Right atrium auricular region (tissue), 2 donors: ENCODE results near the gene SLC7A10. TPM values are rescaled to one million over a fixed set of nuclear protein-coding genes. Genes with fewer than 3 reads are reported as not detected.

ENCODE experiments used
- DNase-seq: peaks from one replicate; pipeline ENCODE4 v3.0.0-alpha.2; 2019; ENCODE audit warnings: low spot score
- H3K27ac ChIP-seq, 2 donors: fragments of 200-600 bp; sonication (generic); 1 replicate in 1 of 2; 2 replicates in 1 of 2; pipeline ENCODE4 v1.5.1; 2016 to 2019
- H3K27me3 ChIP-seq, 2 donors: fragments of 200-600 bp; sonication (generic); one replicate each; pipeline versions ENCODE4 v1.5.1 to v1.6.0; 2017 to 2019
- H3K36me3 ChIP-seq: fragments of 200-600 bp; sonication (generic); one replicate; pipeline ENCODE4 v1.5.1; 2016
- H3K4me1 ChIP-seq, 2 donors: fragments of 200-600 bp; sonication (generic); one replicate each; pipeline versions ENCODE4 v1.5.1 to v1.6.0; 2017 to 2019
- H3K4me3 ChIP-seq, 2 donors: fragments of 200-600 bp; sonication (generic); 1 replicate in 1 of 2; 2 replicates in 1 of 2; pipeline ENCODE4 v1.5.1; 2017 to 2019; ENCODE audit warnings: mild to moderate bottlenecking in 1 of 2, moderate library complexity in 1 of 2
- H3K9me3 ChIP-seq, 2 donors: fragments of 200-600 bp; sonication (generic); one replicate each; pipeline ENCODE4 v1.5.1; 2019
- CTCF ChIP-seq, 2 donors: fragments of 200-600 bp; sonication (generic); IDR thresholded peaks; one replicate each; pipeline ENCODE4 v1.5.1; 2019; ENCODE audit warnings: antibody characterized with exemption in 2 of 2
- total RNA-seq, 2 donors: library from RNA; depleted of rRNA; stranded (reverse); fragments of >200 nt; gene quantifications; one replicate each; pipeline ENCODE4 v1.1.0, GENCODE V29; 2016

Gene SLC7A10
- total RNA-seq, 2 donors from 2014 or later, result 0.79 TPM; not detected in 1

- no peak for TF ChIP-seq CTCF (IDR thresholded peaks at IDR 0.05)
- H3K36me3 ChIP-seq, result no peaks in the 10 kb centered on the region
- no peak overlapping the region for H3K4me3 ChIP-seq
- H3K4me1 ChIP-seq, result no peaks in the 10 kb centered on the region
- H3K27me3 ChIP-seq, result no peaks in the 10 kb centered on the region
- DNase-seq, result no peak
- no peak overlapping the region for H3K27ac ChIP-seq
- H3K9me3 ChIP-seq, result no peaks in the 10 kb centered on the region
These were observed 62.2 kb downstream of the SLC7A10 start for GRCh38 chr19:33163481-33163880.

GRCh38 chr19:33161201-33161600 lies 64.4 kb downstream of the SLC7A10 start:
- DNase-seq, result no peak
- H3K9me3 ChIP-seq, result no peaks in the 10 kb centered on the region
- TF ChIP-seq CTCF (IDR thresholded peaks at IDR 0.05), result no peak

DNA sequence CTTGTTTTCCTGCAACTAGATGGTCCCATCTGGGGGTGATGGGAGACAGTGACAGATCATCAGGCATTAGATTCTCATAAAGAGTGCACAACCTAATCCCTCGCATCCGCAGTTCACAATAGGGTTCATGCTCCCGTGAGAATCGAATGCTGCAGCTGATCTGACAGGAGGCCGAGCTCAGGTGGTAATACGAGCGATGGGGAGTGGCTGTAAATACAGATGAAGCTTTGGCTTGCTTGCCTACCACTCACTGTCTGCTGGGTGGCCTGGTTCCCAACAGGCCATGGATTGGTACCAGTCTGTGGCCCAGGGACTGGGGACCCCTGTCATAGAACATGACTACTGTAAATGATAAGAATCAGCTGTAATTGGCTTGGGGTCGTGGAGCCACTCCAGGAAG lies 65.8 kb downstream of the SLC7A10 start:
- H3K4me1 ChIP-seq, result no peaks in the 10 kb centered on the region
- no peaks in the 10 kb centered on the region for H3K9me3 ChIP-seq
- DNase-seq, result no peak
- H3K27ac ChIP-seq, result no peak overlapping the region
- H3K27me3 ChIP-seq, result no peaks in the 10 kb centered on the region
- H3K36me3 ChIP-seq, result no peaks in the 10 kb centered on the region
- no peak overlapping the region for H3K4me3 ChIP-seq
- no peak for TF ChIP-seq CTCF (IDR thresholded peaks at IDR 0.05)

More at GRCh38 chr19:33161201-33161600, 64.4 kb downstream of the SLC7A10 start:
- H3K4me3 ChIP-seq, result no peak overlapping the region
- no peaks in the 10 kb centered on the region for H3K27me3 ChIP-seq
- H3K36me3 ChIP-seq, result no peaks in the 10 kb centered on the region
- no peak overlapping the region for H3K27ac ChIP-seq
- no peaks in the 10 kb centered on the region for H3K4me1 ChIP-seq

GRCh38 chr19:33159149-33159548 lies 66.5 kb downstream of the SLC7A10 start:
- H3K27me3 ChIP-seq, result no peaks in the 10 kb centered on the region
- no peak for TF ChIP-seq CTCF (IDR thresholded peaks at IDR 0.05)
- no peak for DNase-seq
- no peak overlapping the region for H3K27ac ChIP-seq
- H3K36me3 ChIP-seq, result no peaks in the 10 kb centered on the region
- H3K9me3 ChIP-seq, result no peaks in the 10 kb centered on the region
- no peaks in the 10 kb centered on the region for H3K4me1 ChIP-seq
- H3K4me3 ChIP-seq, result no peak overlapping the region

Other genes with a start within 250 kb of the SLC7A10 start
- 1 to 10 TPM; 3.1 to 5.9 TPM for gene RHPN2, start 161.0 kb downstream of the SLC7A10 start, total RNA-seq
- gene GPATCH1, start 144.7 kb downstream of the SLC7A10 start, total RNA-seq, result 1 to 10 TPM; 4.7 to 8.5 TPM
- gene WDR88, start 93.7 kb downstream of the SLC7A10 start, total RNA-seq, result not detected
- 10 to 100 TPM; 16.3 to 22.2 TPM for gene LRP3, start 31.5 kb downstream of the SLC7A10 start, total RNA-seq
- 10 to 100 TPM in 1 of 2 donors, 1 to 10 TPM in 1; 1.3 to 11.0 TPM for gene CEBPA, start 76.7 kb upstream of the SLC7A10 start, total RNA-seq
- 10 to 100 TPM; 12.9 to 15.2 TPM for gene CEBPG, start 147.9 kb upstream of the SLC7A10 start, total RNA-seq